22Rv1 (cell line): ENCODE measurements around the gene CYP26C1.

Experiments used
- ZFX ChIP-seq: fragments of 450-650 bp; IDR thresholded peaks from 2 replicates; pipeline ENCODE4 v1.6.1; 2017; ENCODE audit warnings: antibody characterized with exemption, borderline replicate concordance
- TF ChIP-seq, protein P1 (sequence below): fragments of 450-650 bp; IDR thresholded peaks from 2 replicates; pipeline ENCODE4 v1.5.1; 2017; ENCODE audit warnings: mild to moderate bottlenecking

DNA sequence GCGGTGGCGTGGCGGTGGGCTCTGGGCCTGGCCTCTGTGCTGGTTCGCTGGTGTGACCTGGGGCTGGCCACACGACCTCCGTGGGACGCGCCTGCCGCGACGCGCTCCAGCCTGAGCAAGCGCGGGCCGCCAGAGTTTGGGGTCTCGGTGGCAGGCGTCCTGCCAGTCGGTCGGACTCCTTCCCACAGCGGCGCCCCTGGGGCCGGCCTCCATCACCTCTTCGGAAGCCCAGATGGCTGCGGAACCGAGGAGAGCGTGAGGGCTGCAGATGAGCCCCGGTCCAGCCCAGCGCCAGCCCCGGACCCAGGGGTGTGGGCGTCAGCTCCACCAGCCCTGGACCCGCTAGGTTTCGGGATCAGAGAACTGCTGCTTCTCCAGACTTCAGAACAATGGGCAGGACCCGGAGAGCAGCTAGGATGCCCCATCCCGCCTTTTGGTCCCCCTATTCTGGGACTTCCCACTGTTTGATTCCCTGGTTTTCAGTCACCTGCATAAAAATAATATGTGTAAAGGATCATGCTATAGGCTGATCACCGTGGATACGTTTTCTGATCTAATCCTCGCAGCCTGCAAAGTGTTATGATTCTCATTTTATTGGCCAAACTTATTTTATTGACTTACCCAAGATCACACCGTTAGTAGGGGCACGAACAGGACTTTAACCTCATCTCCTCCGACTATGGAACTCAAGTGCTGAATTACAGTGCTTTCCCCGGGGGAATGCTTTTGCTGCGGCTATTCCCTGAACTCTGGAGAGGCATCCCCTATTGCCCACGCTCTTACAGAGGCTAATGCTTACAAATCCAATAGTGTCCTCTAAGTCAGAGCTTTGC, 2.8 kb downstream of the CYP26C1 start:
- TF ChIP-seq, protein P1, sequence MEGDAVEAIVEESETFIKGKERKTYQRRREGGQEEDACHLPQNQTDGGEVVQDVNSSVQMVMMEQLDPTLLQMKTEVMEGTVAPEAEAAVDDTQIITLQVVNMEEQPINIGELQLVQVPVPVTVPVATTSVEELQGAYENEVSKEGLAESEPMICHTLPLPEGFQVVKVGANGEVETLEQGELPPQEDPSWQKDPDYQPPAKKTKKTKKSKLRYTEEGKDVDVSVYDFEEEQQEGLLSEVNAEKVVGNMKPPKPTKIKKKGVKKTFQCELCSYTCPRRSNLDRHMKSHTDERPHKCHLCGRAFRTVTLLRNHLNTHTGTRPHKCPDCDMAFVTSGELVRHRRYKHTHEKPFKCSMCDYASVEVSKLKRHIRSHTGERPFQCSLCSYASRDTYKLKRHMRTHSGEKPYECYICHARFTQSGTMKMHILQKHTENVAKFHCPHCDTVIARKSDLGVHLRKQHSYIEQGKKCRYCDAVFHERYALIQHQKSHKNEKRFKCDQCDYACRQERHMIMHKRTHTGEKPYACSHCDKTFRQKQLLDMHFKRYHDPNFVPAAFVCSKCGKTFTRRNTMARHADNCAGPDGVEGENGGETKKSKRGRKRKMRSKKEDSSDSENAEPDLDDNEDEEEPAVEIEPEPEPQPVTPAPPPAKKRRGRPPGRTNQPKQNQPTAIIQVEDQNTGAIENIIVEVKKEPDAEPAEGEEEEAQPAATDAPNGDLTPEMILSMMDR, result no peak
- no peak for TF ChIP-seq ZFX
